ENCODE measurements around the gene ATP2B2.

ATP2B2 gene

GRCh38 chr3:10333349-10333650 is 172.1 kb downstream of the ATP2B2 start:
- Histone ChIP-seq H3K4me1 (ENCODE audit: control insufficient read depth in 1 of 2, insufficient read depth in 1 of 2, low read depth in 1 of 2, low read length in 1 of 2) (no peaks in the 10 kb centered on the region), H3K27ac (no peak overlapping the region), H3K9me3 (no peaks in the 10 kb centered on the region), H3K27me3 (peaks cover 23% of the 10 kb centered on the region), H3K4me3 (ENCODE audit: low read depth in 1 of 2, low read length in 1 of 2) (no peak overlapping the region), H3K36me3 (no peaks in the 10 kb centered on the region)
- TF ChIP-seq CTCF (IDR thresholded peaks at IDR 0.05), result no peak

DNA sequence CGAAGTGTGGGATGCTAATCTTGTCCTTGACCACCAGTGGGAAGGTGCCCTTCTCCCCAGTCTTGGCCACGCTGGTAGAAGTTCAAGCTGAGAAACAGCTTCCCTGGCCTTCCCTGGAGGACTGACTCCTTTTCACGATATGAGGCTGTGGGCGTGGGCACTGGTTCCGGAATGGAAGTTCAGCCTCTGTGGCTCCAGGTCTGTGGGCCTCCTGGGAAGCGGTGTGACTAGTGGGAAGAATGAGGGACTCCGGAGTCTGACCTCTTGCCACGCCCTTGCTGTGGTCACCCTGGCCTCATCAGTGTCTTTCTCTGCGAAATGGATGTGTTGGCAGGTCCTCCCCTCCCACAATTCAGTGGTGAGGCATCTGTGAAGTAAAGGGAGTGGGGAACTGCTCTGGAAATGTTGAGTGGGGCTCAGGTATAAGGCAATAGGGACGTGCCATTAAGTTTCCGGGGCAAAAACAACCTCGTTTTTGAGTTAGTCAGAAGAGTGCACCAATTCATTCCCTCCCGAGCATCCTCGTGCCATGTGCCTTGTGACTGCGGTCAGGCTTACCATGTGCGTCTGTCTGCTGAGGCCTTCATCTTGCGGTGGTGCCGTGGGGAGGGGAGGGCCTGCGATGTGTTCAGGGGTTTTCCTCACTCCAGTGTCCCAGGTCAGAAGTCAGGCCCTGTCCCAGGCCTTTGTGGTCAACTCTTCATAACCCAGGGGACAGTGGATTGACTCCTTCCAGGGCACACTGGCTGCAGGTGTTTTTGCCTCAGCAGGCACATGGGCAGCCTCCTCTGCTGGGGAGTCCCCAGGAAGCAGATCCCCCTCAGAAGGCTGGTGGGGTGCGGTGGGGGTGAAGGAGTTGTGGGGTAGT is 172.7 kb downstream of the ATP2B2 start:
- Histone ChIP-seq H3K4me3 (ENCODE audit: low read depth in 1 of 2, low read length in 1 of 2) (no peak overlapping the region), H3K9me3 (no peaks in the 10 kb centered on the region), H3K4me1 (ENCODE audit: control insufficient read depth in 1 of 2, insufficient read depth in 1 of 2, low read depth in 1 of 2, low read length in 1 of 2) (no peaks in the 10 kb centered on the region), H3K27ac (no peak overlapping the region), H3K36me3 (no peaks in the 10 kb centered on the region), H3K27me3 (peaks cover 29% of the 10 kb centered on the region)
- TF ChIP-seq CTCF (IDR thresholded peaks at IDR 0.05), result no peak

- TF ChIP-seq CTCF (IDR thresholded peaks at IDR 0.05), result no peak
- peaks cover 43% of the 10 kb centered on the region for H3K27me3 ChIP-seq
- no peak overlapping the region for H3K27ac ChIP-seq
- H3K4me1 ChIP-seq (ENCODE audit: control insufficient read depth in 1 of 2, insufficient read depth in 1 of 2, low read depth in 1 of 2, low read length in 1 of 2), result no peaks in the 10 kb centered on the region
- no peak overlapping the region for H3K4me3 ChIP-seq (ENCODE audit: low read depth in 1 of 2, low read length in 1 of 2)
- H3K36me3 ChIP-seq, result no peaks in the 10 kb centered on the region
- no peaks in the 10 kb centered on the region for H3K9me3 ChIP-seq
These were observed 174.1 kb downstream of the ATP2B2 start for GRCh38 chr3:10331320-10331719.

DNA sequence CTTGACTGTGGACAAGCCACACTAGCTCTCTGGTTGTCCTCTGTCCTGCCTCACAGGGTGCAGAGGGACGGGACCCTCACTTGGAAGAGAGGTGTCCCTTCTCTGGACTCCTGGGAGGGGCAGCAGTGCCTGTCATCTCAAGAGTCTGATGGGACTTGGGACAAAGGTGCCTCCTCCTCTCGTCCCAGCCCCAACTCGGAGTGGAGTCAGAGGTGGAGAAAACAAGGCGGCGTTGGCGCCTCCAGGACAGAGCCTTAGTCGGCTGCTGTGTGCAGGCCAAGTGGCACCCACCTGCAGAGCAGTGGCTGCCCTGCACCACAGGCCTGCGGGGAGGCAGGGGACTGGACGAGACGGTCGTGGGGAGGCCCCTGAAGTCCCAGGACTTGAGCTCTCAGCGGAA is 175.1 kb downstream of the ATP2B2 start:
- no peaks in the 10 kb centered on the region for H3K9me3 ChIP-seq
- H3K27ac ChIP-seq, result no peak overlapping the region
- peaks cover 51% of the 10 kb centered on the region for H3K27me3 ChIP-seq
- H3K36me3 ChIP-seq, result no peaks in the 10 kb centered on the region
- H3K4me3 ChIP-seq (ENCODE audit: low read depth in 1 of 2, low read length in 1 of 2), result no peak overlapping the region
- no peak for TF ChIP-seq CTCF (IDR thresholded peaks at IDR 0.05)
- no peaks in the 10 kb centered on the region for H3K4me1 ChIP-seq (ENCODE audit: control insufficient read depth in 1 of 2, insufficient read depth in 1 of 2, low read depth in 1 of 2, low read length in 1 of 2)

DNA sequence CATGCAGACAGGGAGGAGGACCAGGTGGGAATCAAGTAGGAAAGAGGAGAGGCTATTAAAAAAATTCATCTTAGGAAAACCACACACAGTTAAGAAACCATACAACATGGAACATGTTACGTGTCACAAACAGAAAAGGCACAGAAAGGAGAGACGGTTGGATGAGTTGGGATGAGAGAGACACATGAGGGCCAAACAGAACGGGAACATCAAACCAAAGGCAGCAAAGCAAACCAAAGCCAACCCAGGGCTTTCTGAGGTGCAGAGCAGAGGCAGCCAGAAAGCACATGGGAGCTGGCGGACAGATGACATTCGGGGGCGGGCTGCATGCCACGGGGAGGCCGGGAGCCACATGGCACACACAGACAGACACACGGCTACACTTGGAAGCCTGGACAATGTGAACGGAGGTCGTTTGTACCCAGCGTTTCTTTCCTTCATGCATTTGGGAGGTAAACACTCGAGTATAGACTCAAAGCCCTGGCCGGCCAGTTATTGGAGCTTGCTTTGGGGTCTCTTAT is 175.8 kb downstream of the ATP2B2 start:
- no peaks in the 10 kb centered on the region for H3K36me3 ChIP-seq
- no peak overlapping the region for H3K4me3 ChIP-seq (ENCODE audit: low read depth in 1 of 2, low read length in 1 of 2)
- TF ChIP-seq CTCF (IDR thresholded peaks at IDR 0.05), result no peak
- H3K4me1 ChIP-seq (ENCODE audit: control insufficient read depth in 1 of 2, insufficient read depth in 1 of 2, low read depth in 1 of 2, low read length in 1 of 2), result no peaks in the 10 kb centered on the region
- peaks cover 58% of the 10 kb centered on the region for H3K27me3 ChIP-seq
- H3K9me3 ChIP-seq, result no peaks in the 10 kb centered on the region
- no peak overlapping the region for H3K27ac ChIP-seq
